Activated CD8-positive, alpha-beta memory T cell treated with anti-CD3 and anti-CD28 coated beads for 4 hours (primary cell): Measurements from ENCODE around the gene ARL13B.

Source experiments
- DNase-seq, 2 donors: peaks; one replicate each; pipeline ENCODE4 v3.0.0-alpha.2; 2020; ENCODE audit warnings: low read depth in 2 of 2

The ARL13B gene

DNA sequence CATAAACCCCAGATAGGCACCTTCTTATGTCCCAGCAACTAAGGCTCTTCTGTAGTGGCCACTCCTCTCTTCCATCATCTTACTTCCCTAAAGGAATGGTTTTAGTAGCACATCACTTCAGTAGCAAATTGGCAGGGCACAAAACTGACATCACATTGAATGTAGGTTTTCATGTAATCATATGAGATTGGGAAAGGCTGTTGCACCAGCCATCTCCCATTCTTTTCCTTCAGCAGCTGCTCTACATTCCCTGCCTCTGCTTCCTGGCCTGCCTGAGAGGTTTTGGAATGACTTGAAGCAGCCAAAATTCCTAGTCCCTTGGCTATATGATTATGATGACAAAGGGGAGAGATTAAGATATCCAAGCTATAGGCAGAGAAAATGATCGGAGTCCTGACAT lies 119.4 kb downstream of the ARL13B start:
- DNase-seq, result no peak

DNA sequence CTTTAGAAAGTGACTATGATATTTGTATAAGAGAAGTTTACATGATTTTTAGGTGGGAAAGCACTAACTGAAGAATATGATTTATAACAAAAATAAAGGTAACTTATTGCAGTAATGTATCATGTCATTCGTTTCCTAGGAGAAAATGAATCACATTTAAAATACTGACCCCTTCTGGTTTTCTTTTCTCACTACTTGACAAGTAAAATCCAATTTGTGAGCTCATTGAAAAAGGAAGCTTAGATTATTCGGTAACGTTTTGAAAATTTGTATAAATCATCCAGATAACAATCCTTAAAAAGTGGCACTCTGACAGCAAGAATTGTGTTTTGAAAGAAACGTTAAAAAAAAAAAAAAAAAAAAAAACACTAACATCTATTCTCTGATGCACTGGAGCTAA lies 121.9 kb downstream of the ARL13B start:
- no peak for DNase-seq
